GM18502 (cell line): ENCODE data around the gene CFAP65.

Source experiments
- ATAC-seq: cut with Tn5 transposase; IDR thresholded peaks from one replicate; pipeline ENCODE4 v1.9.1; 2021; ENCODE audit warnings: mild to moderate bottlenecking; ENCODE audit not compliant: unreplicated experiment, poor library complexity

CFAP65 gene

GRCh38 chr2:219017201-219017931 lies 23.9 kb downstream of the CFAP65 start:
- ATAC-seq, result no peak

GRCh38 chr2:219016721-219017120 lies 24.6 kb downstream of the CFAP65 start:
- no peak for ATAC-seq

- ATAC-seq, result no peak
These were observed 30.4 kb downstream of the CFAP65 start for GRCh38 chr2:219010873-219011272.

- no peak for ATAC-seq
These were observed 31.1 kb downstream of the CFAP65 start for GRCh38 chr2:219010162-219010756.

GRCh38 chr2:219009294-219009693 lies 32.0 kb downstream of the CFAP65 start:
- ATAC-seq, result no peak

DNA sequence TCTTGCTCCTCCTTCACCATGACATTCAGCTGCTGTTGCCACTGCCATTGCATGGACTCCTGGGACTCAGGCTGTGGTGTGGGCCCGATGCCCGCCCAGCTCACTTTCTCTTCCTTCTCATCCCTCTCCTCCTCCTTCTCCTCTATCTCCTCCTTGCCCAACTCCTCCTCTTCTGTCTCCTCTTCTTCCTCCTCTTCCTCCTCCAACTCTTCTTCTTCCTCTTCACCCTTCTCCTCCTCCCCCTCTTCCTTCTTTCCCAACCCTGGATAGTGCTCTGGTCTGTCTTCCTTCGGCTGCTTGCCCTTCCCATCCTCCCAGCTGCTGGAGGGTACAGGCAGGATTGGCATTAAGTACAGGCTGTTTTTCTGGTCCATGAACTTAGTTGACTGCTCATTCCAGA lies 37.3 kb downstream of the CFAP65 start:
- no peak for ATAC-seq

- ATAC-seq, result no peak
These were observed 38.1 kb downstream of the CFAP65 start for GRCh38 chr2:219003267-219003634.

DNA sequence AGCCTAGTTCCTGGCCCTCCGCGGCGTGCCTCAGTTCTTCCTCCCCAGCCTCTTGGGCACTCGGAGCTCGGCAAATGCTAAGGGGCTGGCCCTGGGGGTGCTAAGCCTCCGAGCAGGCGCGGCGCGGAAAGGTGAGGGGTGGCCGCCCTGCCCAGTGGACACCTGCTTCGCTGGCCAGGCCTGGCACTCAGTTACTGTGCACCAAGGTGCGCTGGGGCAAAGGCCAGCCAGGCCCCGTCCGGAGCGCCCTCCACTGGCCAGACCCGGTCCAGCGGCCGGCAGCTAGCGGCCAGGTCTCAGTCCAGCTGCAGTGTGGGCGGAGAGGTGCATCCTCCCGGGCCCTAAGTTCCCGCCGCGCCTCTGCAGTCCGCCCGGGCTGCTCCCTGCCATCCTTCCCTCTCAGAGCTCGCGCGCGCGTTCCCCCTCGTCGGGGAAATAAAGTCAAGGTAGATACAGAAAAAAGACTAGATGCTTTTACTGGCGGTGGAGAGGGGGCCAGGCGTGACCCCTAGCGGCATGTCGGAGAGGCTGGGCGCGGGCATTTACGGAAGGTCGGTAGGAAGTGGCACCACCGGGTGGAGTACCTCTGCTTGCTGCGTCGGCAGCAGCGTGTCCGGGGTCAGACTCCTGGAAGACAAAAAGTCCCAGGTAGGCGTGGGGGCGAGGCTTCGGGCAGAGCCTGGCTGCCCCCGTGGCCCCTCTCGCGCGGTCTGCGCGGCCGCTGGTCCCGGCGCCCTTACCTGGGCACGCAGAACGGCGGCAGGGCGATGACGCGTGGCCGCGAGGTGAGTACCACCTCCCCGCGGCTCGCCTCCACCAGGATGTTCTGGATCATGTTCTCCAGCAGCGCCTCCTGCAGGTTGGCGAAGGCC lies 38.7 kb downstream of the CFAP65 start:
- no peak for ATAC-seq

DNA sequence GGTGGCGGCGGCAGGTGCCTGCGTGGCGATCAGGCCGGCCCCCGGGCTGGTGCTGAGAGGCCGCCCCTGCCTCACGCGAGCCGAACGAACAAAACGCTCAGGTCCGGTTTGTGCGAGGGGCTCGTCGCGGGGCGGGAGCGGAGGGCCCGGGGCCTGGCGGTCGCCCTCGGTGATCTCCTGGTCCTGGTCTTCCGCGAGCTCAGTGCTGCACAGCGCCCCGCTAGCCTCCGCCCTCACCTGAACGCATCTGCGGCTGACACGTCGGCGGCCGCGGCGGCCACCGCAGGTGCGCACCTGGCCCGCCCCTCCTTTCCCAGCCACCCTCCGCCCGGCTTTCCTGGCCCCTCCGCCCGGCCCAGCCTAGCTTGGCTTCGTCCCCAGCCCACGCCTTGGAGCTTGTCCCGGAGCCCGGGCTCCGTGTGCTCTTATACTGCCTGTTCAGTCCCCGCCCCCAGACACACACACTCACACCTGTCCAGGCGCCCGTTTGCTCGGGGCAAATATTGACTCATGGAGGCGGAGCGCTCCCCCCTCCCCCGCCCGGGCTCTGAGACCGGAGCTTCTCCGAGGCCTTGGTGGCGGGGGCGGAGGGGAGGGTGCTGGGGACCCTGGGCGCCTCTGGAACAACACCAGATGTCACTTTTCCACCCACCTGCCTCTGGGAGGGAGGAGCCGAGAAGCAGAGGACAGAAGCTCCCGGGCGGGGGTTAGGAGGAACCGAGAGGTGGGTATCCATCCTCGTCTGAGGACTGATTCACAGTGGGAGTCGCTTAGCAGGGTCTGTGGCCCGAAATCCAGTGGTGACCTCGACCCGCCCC lies 39.5 kb downstream of the CFAP65 start:
- no peak for ATAC-seq

DNA sequence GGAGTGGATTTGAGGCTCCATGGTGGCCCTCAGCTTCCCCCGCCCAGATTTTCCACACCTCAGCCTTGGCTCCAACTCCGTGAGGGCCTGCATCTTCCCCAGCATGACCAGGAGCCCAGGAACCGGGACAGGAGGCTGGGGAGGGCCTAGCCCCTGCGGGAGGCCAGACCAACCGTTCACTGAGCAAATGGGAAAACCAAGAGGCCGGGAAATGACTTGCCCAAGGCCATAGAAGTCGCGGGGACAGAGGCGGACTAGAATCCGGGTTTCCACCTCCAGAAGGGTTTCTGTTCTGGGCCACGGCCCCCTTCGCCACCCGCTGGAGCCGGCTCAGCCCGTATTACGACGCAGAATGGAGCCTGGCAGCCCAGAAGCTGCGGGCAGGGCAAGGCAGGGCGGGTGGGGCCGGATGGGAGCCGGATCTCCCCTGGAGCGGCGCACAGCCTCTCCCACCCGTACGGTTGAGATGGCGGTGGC lies 40.2 kb downstream of the CFAP65 start:
- ATAC-seq, result no peak

DNA sequence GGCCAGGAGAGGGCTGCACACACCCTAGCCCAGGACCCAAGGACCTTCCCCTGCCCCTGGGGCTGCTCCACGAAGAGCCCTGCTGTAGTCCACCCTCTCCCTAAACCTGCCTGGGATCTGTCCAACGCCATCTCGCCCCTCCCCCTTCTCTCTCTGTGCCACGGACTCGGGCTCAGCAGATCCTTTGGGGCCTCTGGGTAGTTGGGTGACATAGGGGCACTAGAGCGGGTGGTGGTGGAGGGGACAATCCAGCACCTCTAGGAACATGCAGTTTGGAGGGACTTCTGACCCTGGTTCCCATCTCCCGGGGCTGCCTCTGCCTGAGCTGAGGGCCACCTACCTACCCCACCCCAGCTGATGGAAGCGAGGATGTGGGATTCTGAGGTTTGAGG lies 40.8 kb downstream of the CFAP65 start:
- ATAC-seq, result no peak

- ATAC-seq, result no peak
These were observed 41.3 kb downstream of the CFAP65 start for GRCh38 chr2:218999881-219000568.

GRCh38 chr2:218999021-218999880 lies 42.1 kb downstream of the CFAP65 start:
- no peak for ATAC-seq

DNA sequence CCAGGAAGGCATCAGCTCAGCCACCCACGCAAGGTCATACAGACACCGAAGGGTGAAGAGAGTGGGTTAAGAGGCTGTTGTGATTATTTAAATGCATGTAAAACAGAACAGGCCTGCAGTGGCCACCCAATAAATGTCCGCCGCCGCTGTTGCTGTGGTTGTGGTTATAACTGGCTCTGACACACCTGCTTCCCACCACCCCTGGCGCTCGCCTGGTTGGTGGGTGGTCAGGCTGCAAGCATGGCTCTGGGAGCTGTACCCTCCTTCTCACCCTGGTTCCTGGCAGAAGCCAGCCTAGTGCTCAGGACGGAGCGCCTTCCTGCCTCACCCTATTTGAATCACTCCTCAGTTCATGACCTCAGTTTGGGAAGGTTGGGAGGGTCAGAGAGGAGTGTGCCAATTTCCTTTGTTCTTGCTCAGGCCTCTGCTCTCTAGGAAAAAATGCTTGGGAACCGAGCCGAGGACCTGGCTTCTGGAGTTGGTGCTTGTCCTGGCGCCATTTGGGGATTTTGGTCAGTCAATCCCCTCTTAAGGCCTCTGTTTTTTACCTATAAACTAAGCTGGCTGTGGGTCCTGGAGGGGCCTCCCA lies 42.8 kb downstream of the CFAP65 start:
- ATAC-seq, result no peak

DNA sequence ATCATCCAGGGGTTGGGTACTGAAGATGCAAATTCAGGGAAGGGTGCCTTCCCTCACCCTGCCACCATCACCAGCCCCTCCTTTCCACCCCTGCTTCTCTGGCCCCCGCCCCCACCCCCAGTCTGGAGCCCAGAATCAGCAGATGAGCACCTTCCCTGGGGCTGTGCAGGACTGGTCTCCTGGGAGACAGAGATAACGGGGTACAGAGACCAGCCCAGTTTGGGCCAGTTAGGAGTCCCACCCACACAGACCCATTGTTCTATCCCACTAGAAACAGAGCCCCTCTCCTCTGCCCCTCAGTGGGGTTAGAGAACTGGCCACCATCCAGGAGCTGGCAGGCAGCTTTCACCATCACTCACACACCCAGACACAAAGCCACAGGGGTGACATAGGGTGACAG lies 43.6 kb downstream of the CFAP65 start:
- no peak for ATAC-seq

DNA sequence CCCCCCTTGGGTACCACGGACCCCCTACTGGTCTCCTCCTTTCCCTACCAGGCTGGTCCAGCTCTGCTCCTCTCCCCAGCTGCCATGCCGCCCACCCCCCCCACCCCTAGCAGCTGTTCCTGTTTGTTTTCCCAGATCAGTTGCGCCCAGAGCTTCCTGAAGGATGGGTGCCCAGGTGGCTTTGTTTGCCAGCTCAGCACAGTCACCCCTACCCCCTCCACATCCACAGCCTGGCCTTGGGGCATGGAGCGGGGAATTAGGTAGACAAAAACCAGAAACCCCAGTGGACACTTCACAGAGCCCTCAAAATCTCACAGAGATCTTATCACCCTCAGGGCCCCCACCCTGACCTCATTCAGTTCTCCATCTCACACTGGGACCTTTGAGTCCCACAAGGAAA lies 44.4 kb downstream of the CFAP65 start:
- no peak for ATAC-seq

GRCh38 chr2:218995972-218996711 lies 45.2 kb downstream of the CFAP65 start:
- peak; percentile 65 for ATAC-seq

GRCh38 chr2:218995561-218995960 lies 45.8 kb downstream of the CFAP65 start:
- peak; percentile 18 for ATAC-seq
